GM19035 (cell line): Measurements from ENCODE around the gene FAXDC2.
"Not testable (repeated sequence)": the region's sequence is repeated elsewhere in the genome, so short reads cannot be mapped to it uniquely, and the experiment has no call there.

Experiments
- ATAC-seq: cut with Tn5 transposase; IDR thresholded peaks from one replicate; pipeline ENCODE4 v1.9.1; 2021; ENCODE audit not compliant: unreplicated experiment

The FAXDC2 gene

DNA sequence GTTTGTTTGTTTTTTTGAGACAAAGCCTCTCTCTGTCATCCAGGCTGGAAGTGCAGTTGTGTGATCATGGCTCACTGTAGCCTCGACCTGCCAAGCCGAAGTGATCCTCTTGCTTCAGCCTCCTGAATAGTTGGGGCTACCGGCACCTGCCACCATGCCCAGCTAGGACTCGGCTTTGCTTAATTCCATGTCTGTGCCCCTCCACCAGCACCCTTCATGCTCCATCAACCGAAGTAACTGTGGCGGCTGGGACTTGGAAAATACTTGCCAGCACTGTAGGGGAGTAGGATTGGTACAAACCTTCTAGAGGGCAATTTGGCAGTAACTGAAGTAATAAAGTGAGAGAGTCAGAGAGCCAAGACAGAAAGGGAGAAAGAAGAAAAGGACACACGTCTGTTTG lies 19.0 kb downstream of the FAXDC2 start:
- ATAC-seq = no peak

DNA sequence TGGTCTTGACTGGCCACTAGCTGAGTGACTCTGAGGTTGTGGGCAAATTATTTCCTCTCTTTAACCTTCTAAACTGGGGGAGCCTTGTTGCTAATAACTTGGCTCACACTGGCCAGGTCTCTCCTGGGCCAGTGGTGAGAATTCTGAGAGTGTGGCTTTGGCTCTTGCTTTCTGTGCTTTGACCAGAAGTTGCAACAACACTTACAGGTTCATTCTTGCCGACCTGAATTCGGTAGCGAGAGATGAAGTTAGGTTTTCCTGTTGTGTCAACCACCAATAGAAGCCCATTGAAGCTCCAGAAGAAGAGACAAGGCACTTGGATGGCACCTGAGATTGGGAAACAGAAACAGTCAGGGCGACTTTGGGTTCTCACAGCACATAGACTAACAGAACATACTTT lies 19.8 kb downstream of the FAXDC2 start:
- ATAC-seq = no peak

DNA sequence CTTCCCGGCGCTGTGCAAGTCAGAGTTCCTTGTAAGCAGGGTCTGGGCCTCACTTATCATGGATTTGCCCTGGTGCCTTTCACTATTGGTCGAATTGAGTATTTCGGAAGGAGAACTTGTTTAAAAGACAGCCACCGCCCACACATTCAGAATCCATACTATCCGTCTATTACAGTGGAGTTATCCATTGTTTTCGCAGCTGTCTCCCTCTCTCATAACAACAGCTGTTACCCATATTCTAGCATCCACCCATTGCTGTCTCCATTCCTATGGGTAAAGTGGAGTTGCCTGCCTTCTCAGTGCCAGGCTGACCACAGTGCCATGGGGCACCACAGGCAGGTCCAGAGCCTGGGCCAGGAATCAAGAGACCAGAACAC lies 20.2 kb downstream of the FAXDC2 start:
- ATAC-seq = no peak

DNA sequence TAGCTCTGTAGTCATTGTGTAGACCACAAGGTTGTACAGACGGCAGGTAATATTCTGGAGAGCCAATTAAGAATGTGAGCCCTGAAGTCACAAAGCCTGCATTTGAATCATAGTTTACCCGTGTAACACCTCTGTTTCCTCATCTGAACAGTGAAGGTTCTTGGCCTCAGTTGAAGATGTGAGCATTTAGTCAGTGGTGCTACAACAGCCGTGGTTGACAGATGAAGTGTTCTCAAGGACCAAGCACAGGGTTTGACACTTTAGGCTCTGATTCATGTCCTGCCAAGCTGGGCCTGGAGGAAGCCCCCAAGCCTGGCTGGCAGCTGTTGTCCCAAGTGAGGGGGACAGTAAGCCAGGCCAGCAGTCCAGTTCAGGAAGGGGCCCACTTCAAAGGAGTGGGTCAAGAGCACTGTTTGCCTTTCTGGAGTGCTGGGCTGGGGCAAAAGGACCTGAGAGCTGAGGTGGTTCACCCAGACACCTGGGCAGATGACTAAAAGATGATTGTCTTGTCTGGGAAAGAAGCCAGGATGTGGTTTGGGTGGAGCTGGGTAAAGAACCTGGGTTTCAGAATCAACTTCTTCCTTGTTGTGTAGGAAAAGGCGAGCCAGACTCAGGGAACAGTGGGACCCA lies 20.7 kb downstream of the FAXDC2 start:
- ATAC-seq = no peak

DNA sequence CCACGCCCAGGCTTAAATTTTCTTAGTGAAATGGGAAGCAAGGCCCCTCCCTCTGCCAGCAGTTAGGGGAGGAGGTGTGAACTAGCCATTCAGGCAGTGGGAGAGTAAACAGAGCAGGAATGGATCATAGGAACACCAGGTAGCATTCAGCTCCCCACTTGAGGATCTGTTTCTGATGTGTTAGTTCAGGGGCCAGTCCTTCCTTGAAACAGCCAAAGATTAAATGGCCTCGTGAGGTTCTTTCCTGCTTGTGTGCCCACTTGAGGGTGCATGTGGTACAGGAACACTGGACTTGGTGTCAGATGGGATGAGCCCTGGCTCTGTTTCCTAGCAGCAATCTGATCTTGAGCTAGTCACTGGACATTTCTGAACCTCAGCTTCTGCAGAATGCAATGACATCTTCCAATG lies 21.2 kb downstream of the FAXDC2 start:
- ATAC-seq = no peak

DNA sequence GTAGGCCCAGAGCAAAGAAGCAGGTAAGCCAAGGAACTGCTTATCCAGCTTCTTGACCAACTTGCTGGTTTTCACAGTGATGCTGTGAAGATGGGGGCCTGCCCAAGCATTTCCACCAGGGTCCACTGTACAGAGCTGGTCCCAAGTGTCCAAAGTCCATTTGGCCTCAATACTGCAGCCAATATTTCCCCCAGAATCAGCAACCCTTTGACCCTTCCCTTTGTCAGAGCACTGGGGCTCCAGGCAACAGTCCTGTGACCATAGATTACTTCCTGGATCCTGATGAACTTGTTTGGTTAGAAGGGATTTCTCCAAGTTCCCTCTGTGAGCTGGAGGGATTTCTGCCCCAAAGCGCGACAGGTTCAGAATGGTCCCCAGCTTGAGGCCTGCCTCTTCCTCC lies 26.3 kb downstream of the FAXDC2 start:
- ATAC-seq = no peak

DNA sequence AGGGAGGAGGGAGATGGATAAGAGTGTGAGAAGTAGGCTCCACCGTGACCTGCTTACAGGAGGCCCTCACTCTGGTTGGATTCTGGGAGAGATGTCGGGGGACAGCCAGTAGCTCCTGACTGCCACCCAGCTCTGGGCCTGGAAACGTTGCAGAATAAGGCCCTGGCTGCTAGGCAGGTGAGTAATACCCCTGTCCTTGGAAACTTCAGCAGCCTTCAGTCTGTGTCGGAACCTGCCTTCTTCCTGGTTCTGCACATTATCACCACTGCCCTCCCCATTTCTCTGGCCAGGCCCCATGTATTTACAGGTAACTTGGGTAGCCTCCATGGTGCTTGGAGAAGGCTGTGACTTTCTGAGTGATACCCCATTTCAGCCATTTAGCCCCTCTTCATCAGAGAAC lies 26.8 kb downstream of the FAXDC2 start:
- ATAC-seq = no peak

DNA sequence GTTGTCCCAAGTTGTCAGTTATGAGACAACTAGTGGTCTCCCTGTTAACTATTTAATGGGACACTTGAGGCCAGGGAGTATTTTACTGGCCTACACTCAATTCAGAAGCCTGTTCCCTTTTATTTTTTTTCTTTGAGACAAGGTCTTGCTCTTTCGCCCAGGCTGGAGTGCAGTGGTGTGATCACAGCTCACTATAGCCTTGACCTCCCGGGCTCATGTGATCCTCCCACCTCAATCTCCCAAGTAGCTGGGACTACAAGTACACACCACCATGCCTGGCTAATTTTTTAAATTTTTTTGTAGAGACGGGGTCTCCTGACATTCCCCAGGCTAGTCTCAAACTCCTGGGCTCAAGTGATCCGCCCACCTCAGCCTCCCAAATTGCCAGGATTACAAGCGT lies 27.5 kb downstream of the FAXDC2 start:
- ATAC-seq = not testable (repeated sequence)

DNA sequence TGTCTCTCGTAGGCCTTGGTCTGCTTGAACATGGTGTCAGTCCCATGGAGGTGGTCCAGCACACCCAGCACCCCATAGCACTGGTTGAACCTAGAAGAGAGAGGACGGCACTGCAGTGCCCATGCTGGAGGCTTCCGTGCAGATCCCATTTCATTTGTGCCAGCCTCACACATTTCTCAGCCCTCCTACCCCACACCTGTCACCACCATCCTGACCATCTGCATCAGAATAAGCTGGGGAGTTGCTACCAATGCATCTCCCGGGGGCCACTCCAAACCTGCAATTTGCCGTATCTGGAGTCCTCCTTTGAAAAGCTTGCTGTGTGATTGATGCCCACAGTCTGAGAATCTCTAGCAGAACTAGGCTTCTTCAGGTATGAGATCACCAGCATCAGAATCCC lies 30.0 kb downstream of the FAXDC2 start:
- no peak for ATAC-seq

DNA sequence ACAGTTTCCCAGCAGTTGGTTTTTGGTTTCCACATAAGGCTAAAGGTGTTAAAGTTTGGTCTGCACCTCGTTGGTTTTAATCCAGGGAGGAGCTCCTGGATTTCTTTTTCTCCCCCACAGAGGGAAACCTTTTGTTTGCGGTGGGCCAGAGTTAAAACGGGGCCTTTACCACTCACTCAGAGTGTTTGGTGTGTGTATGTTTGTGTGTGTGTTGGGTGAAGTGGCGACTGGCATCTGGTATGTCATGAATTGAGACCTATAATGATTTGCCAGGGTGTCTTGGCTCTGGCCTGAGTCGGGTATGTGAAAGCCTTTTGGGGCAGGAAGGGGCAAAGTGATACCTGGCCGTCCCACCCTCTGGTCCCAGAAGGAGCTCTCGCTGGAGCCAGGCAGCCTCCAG lies 30.9 kb downstream of the FAXDC2 start:
- no peak for ATAC-seq

DNA sequence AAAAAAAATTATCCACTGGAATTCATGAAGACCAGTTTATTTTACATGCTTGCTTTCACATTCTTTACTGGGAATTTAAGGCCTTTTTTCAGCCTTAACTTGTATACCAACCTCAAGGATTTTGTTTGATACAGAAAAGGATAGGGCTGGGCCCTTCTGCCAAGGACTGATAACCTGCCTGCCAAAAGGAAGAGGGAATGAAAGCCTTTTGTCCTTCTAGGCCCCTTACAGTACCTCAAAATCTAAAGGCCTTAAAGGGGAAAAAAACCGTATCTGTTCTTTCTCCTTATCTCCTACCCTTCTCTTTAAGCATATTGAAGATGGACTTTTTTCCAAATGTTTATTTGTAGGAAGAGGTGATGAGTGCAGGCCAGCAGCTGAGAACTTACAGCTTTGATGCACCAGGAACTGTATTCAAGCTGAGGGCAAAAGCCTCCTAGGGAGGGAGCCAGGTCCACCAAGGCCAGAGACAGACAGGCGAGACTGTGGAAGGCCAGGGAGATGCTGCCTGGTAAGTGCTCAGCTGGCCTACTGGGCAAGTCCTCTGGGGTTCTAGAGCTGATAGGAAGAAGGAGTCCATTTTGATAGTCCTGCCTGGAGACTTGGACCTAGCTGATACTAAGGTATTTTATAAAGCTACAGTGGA lies 31.8 kb downstream of the FAXDC2 start:
- no peak for ATAC-seq

DNA sequence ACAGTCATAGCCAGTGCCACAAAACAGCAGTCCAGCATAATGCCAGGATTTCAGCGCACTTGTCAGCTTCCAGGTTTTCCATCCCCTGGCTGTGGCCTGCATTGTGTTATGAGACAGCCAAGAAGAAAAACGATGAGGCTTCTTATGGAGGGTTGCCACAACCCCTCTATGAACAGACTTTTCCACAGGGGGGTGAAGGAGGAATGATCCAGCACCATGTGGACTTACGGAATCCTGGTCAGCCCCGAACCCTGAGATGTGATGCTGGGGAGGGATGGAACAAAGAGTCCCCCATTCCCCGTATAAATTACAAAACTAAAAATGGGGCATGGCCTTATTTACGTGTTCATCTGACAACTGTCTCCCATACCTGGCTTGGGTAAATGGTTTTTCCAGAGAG lies 32.6 kb downstream of the FAXDC2 start:
- no peak for ATAC-seq

DNA sequence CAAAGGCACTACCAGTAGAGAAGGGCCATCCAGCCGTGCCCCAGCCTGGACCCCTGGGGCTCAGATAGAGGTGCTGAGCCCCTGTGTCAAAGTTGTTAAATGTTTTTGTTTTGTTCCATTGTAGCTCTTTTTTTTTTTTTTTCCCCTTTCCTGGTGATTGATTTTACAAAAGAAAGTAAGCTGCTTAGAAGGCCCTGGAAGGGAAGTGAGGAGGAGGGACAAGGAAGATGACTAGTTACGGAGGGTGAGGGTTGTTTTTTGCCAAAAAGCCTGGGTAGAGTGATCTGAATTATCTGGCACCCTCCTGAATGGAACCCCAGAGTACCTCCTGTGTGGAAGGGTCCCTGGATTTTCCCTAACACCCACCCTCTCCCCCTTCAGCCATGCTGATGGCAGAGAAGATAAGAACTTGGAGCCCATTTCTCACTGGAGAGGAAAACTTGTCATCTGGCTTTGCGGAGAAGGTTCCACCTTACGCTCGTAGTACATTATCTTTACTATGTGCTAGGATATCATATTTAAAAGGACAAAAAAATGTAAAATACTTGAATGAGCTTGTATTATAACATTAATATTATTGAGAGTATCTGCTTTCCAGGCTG lies 33.4 kb downstream of the FAXDC2 start:
- ATAC-seq = no peak

DNA sequence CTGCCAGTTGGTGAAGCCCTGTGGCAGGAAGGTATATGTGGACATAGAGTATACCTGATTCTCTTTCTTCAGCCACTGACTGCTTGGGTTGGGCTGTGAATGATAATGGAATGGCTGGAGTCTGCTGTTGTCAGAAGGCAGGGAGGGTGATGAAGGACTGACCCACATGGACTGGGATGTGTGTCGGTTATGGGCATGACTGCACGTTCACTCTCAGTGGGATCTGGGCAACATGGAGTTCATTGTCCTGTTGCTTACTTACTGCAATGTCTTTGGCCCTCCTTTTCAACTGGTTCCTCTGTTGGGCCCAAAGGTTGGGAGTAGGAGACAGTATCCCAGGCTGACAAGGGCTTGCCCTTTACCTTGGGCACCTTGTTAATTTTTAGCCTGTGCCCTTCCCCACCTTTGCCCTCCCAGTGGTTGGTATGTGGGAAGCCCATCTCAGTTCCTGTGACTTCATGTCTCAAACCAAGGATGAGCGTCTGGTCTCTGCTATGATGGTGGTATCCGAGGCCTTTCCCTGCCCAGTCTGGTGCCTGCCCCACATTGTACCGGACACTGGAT lies 34.6 kb downstream of the FAXDC2 start:
- ATAC-seq = no peak

DNA sequence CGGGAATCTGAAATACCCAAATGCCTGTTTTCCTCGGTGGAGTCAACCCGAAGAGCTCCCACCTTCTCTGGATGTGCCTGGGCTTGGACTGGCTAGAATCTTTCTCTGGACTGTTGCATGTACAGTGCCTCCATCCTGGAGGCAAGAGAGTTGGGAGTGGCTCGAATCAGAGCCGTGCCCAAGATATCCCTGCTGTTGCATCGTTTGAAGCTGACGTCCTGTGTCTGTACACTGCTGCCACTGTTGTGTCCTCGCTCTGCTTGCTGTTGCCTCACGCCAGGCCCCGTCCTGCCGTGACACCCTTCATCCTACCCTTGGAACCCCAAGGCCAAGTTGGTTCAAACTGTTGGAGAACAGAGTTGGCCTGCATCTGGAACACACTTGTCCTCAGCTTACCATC lies 35.4 kb downstream of the FAXDC2 start:
- ATAC-seq = no peak

DNA sequence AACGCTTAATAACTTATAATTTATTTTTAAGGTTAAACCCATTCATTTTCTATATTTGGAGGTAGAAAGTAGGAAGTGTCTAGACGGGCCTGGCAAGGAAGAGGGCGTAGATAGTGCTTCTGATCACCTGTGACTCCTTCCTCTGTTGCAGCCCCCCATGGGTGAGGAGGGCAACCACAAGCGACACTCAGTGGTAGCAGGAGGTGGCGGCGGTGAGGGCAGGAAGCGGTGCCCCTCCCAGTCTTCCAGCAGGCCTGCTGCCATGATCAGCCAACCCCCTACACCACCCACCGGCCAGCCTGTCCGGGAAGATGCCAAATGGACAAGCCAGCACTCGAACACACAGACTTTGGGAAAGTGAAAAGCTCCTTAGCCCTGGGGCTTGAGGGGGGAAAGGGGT lies 36.7 kb downstream of the FAXDC2 start:
- ATAC-seq = no peak

DNA sequence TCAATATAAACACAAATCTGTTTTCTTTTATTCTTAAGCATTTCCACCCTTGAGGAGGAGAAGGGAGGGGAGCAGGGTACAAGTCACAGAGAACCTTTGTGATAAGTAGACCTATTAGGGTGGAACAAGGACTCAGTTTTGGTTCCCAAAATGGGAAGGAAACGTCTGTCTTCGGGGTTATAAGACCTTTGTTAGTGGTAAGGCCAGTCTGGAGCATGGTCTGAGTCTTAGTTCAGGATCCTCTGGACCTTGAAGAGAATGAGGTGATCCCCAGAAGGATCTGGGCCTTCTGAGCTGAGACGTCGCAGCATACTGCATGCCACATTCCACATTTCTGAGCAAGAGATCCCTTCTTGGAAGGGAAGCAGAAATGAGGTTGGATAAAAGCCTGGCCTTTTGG lies 37.2 kb downstream of the FAXDC2 start:
- no peak for ATAC-seq

DNA sequence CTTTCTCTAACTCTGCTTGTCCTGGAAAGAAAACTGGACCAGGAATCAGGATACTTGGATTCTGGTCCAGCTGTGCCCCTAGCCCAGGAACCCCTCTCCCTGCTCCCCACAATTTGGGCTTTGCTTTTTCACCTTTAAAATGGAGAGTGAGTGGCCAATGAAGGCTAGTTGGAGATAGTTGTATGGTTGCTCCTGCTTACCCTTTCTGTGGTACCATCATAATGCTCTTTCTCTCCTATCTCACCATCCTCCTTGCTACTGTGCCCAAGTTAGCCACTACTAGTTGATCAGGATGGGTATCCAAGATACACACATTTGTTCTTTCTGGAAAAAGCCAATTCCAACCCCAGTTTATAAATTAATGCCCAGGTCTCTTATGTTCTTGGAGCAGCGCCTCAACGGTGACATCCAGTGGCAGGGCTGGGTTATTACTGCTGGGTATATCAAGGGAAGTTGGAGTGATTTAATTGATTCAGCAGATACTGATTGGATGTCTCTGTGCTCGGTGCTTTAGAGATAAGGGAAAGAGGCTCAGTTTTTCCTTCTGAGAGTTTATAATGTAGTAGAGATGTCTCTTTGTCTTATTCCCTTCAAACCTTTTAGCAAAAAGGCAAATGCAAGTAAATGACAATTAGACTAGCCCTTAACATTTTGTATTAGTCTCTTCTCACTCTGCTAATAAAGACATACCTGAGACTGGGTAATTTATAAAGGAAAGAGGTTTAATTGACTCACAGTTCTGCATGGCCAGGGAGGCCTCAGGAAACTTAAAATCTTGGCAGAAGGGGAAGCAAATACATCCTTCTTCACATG lies 38.5 kb downstream of the FAXDC2 start:
- ATAC-seq = peak; percentile 67

DNA sequence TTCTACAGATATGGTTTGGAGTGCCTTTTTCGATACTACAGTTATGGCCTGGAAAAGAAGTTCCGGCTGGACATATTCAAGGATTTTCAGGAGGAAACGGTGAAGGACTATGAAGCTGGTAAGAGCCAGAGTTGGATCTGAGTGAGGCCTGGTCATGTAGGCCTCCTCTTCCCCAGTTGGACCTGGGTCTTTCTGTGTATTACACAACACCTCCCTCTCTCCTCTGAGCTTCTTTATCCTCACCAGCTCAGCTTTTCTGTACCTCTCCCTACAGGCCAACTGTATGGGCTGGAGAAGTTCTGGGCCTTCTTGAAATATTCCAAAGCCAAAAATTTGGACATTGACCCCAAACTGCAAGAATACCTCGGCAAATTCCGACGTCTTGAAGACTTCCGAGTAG lies 39.2 kb downstream of the FAXDC2 start:
- no peak for ATAC-seq

DNA sequence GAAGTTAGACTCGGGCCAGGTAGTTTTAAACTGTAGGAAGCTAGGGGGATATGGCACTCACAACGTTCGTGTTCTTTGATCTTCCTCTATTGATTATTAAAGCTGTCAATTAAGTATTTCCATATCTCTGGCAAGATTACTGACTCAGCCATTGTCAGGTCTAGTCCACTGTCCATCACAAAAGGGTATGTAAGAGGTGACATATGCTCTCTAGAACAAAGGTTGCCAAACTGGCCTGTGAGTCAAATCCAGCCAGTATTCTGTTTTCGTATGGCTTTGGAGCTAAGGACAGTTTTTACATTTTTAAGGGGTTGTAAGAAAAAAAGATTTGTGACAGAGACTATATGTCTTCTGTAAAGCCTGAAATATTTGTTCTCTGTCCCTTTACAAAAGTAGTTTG lies 44.2 kb downstream of the FAXDC2 start:
- no peak for ATAC-seq

DNA sequence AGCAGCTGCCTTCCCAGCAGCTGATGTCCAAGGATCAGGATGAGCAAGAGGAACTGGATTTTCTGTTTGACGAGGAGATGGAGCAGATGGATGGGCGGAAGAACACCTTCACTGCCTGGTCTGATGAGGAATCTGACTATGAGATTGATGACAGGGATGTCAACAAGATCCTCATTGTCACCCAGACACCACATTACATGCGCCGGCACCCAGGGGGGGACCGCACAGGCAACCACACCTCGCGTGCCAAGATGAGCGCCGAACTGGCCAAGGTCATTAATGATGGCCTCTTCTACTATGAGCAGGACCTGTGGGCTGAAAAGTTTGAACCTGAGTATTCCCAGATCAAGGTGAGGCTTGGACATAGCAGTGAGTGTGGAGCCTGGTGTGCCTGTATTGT lies 48.4 kb downstream of the FAXDC2 start:
- no peak for ATAC-seq

DNA sequence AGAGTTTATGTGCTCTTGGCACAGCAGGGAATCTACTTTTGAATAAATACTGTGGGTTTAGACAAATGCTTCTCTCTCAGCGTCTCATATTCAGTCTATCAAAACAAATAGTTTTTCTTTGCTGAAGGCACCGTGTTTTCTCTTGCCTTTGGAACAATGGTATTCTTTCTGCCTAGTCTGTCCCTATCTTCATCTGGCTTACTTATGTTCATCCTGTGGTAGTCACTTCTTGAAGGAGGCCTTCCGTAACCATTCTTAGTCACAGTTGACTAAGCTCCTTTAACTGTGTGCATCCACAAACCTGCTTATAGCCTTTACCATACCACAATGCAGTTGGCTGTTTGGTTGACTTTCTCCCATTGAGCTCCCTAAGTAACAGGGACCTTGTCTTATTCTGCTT lies 49.3 kb downstream of the FAXDC2 start:
- no peak for ATAC-seq
